ENCODE measurements around the gene HDAC4. TPM values are rescaled to one million over a fixed set of nuclear protein-coding genes. Genes with fewer than 3 reads are reported as not detected.

The HDAC4 gene
- total RNA-seq, 1 donor from 2014 or later = 39.0 TPM

- no peak for TF ChIP-seq CTCF (conservative IDR thresholded peaks at IDR 0.05)
- peak; percentile 65 for DNase-seq (ENCODE audit: extremely low spot score, unreplicated experiment)
- H3K27ac Mint-ChIP-seq = peak overlapping the region; percentile 80
- no peaks in the 10 kb centered on the region for H3K9me3 Mint-ChIP-seq
- H3K4me3 Mint-ChIP-seq = peak overlapping the region; percentile 81
- H3K4me1 Mint-ChIP-seq (ENCODE audit: unreplicated experiment) = peaks cover 59% of the 10 kb centered on the region
- no peaks in the 10 kb centered on the region for H3K27me3 Mint-ChIP-seq
- peaks cover 9% of the 10 kb centered on the region for H3K36me3 Mint-ChIP-seq
Measured at GRCh38 chr2:239309398-239310245, 91.2 kb downstream of the HDAC4 start.

- Mint-ChIP-seq H3K4me1 (ENCODE audit: unreplicated experiment) (peaks cover 66% of the 10 kb centered on the region), H3K9me3 (no peaks in the 10 kb centered on the region), H3K4me3 (peak overlapping the region; percentile 81), H3K36me3 (peaks cover under 1% of the 10 kb centered on the region), H3K27me3 (no peaks in the 10 kb centered on the region), H3K27ac (peak overlapping the region; percentile 80)
- TF ChIP-seq CTCF (conservative IDR thresholded peaks at IDR 0.05) = no peak
- peak; percentile 60 for DNase-seq (ENCODE audit: extremely low spot score, unreplicated experiment)
Measured at GRCh38 chr2:239308661-239309397, 92.0 kb downstream of the HDAC4 start.

GRCh38 chr2:239307921-239308613 is 92.8 kb downstream of the HDAC4 start:
- no peaks in the 10 kb centered on the region for H3K9me3 Mint-ChIP-seq
- H3K36me3 Mint-ChIP-seq = no peaks in the 10 kb centered on the region
- H3K27ac Mint-ChIP-seq = peak overlapping the region; percentile 80
- H3K27me3 Mint-ChIP-seq = no peaks in the 10 kb centered on the region
- no peak for TF ChIP-seq CTCF (conservative IDR thresholded peaks at IDR 0.05)
- H3K4me1 Mint-ChIP-seq (ENCODE audit: unreplicated experiment) = peaks cover 69% of the 10 kb centered on the region
- no peak overlapping the region for H3K4me3 Mint-ChIP-seq
- peak; percentile 51 for DNase-seq (ENCODE audit: extremely low spot score, unreplicated experiment)

- Mint-ChIP-seq H3K36me3 (no peaks in the 10 kb centered on the region), H3K4me3 (no peak overlapping the region), H3K9me3 (no peaks in the 10 kb centered on the region), H3K4me1 (ENCODE audit: unreplicated experiment) (peaks cover 73% of the 10 kb centered on the region), H3K27me3 (no peaks in the 10 kb centered on the region), H3K27ac (no peak overlapping the region)
- no peak for DNase-seq (ENCODE audit: extremely low spot score, unreplicated experiment)
- TF ChIP-seq CTCF (conservative IDR thresholded peaks at IDR 0.05) = no peak
Measured at GRCh38 chr2:239307221-239307569, 93.6 kb downstream of the HDAC4 start.

GRCh38 chr2:239306274-239307220 is 94.3 kb downstream of the HDAC4 start:
- Mint-ChIP-seq H3K36me3 (no peaks in the 10 kb centered on the region), H3K4me1 (ENCODE audit: unreplicated experiment) (peaks cover 74% of the 10 kb centered on the region), H3K4me3 (no peak overlapping the region), H3K27me3 (no peaks in the 10 kb centered on the region), H3K9me3 (no peaks in the 10 kb centered on the region), H3K27ac (no peak overlapping the region)
- no peak for TF ChIP-seq CTCF (conservative IDR thresholded peaks at IDR 0.05)
- no peak for DNase-seq (ENCODE audit: extremely low spot score, unreplicated experiment)

Data from type B pancreatic cell (in vitro differentiated cells).